AG10803 (cell line): ENCODE results near the gene ARRB2.
A peak's percentile ranks its signal among the peaks of the same experiment; 100 is the strongest.
"Not testable (repeated sequence)": the region's sequence is repeated elsewhere in the genome, so short reads cannot be mapped to it uniquely, and the experiment has no call there.

Experiments used
- DNase-seq: peaks from one replicate; pipeline ENCODE4 v3.0.0; 2010; ENCODE audit warnings: low read depth
- H3K4me3 ChIP-seq: 2 replicates; pipeline ENCODE4 v1.5.1; 2011; ENCODE audit warnings: mild to moderate bottlenecking, low read length, control low read depth
- CTCF ChIP-seq: conservative IDR thresholded peaks from 2 replicates; pipeline ENCODE4 v1.5.1; 2011; ENCODE audit warnings: mild to moderate bottlenecking, low read length, control low read depth, inconsistent platforms

ARRB2 gene

GRCh38 chr17:4703330-4703691, 7.1 kb upstream of the ARRB2 start:
- peak overlapping the region; percentile 91 for H3K4me3 ChIP-seq
- DNase-seq: no peak
- no peak for TF ChIP-seq CTCF

DNA sequence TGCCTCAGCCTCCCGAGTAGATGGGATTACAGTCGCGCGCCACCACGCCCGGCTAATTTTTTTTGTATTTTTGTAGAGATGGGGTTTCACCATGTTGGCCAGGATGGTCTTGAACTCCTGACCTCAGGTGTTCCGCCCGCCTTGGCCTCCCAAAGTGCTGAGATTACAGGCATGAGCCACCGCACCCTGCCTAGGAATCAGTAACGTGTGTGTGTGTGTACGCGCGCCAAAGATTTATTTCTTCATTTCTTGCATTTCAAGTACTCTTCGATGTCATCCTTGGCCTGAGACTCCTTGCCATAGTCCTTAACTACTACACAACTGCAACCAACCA, 5.9 kb upstream of the ARRB2 start:
- peak overlapping the region; percentile 91 for H3K4me3 ChIP-seq
- DNase-seq: not testable (repeated sequence)

DNA sequence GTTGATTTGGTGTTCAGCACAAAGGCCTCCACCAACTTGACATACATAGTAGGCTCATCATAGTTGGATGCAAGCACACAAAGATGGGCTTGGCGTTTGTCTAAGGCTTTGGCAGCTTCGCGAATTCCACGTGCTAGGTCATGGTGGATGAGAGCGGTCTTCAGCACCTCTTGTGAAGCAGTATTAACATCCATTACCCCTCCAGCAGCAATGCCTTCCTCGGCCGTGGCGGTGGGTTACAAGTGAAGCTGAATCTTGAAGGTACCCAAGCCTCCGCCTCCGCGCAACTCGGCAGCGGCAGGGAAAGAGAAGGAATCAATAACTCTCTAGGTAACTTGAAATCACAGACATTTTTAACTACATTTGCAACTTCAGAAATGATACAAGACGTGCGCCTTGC, 5.4 kb upstream of the ARRB2 start:
- no peak for DNase-seq
- no peak overlapping the region for H3K4me3 ChIP-seq
- no peak for TF ChIP-seq CTCF

- peak; percentile 28 for DNase-seq
- H3K4me3 ChIP-seq: no peak overlapping the region
- no peak for TF ChIP-seq CTCF
Measured at GRCh38 chr17:4706121-4706520, 4.3 kb upstream of the ARRB2 start.

GRCh38 chr17:4708436-4708835, 2.0 kb upstream of the ARRB2 start:
- no peak overlapping the region for H3K4me3 ChIP-seq
- no peak for TF ChIP-seq CTCF
- DNase-seq: no peak

DNA sequence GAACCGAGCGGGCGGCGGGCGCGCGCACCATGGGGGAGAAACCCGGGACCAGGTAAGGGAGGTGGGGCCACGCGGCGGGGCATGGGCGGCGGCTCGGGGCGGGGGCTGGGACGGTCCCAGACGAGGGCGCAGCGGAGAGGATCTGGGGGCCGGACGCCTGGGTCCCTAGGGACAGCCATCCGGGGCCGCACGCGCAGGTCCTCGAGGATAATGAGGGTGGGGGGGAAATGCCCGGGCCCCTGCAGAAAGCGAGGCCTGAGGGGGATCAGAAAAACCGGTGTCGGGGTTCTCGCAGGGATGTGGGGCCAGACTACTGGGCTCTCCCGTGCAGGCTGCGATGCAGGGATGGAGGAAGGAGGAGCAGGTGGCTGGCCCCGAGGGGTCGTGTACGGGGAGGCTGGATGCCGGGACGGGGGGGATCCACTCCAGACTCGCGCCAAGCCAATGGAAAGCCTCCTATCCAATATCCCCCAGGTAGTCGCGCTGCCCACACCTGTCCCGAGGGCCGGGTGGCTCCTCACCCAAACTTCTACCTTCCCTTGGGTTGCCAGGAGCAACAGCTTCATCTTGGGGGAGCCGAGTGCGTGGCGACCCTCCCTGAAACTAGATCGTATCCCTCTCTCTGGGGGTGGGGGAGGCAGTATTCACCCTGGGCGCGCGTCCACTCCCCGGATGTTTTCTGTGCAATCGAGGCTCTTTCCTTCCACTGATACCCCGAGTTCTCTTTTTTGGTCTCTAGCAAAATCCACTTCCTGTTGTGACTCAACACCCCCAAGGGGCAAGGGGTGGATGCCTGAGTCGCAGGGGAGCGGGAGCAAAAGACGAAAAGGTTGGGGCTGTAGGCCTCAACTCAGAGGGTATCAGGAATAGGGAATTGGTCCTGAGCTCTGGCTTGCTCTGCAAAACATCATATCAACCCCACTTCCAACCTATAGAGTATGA, 532 bp downstream of the ARRB2 start:
- no peak for DNase-seq
- no peak for TF ChIP-seq CTCF
- peak overlapping the region; percentile 69 for H3K4me3 ChIP-seq

GRCh38 chr17:4711661-4712181, 1.3 kb downstream of the ARRB2 start:
- H3K4me3 ChIP-seq: no peak overlapping the region
- no peak for TF ChIP-seq CTCF
- no peak for DNase-seq
